Measurements from ENCODE around the gene MPST. TPM values are rescaled to one million over a fixed set of nuclear protein-coding genes. Genes with fewer than 3 reads are reported as not detected.

The MPST gene
- total RNA-seq, 2 experiments from 2014 or later, result 1.7 to 1.8 TPM

DNA sequence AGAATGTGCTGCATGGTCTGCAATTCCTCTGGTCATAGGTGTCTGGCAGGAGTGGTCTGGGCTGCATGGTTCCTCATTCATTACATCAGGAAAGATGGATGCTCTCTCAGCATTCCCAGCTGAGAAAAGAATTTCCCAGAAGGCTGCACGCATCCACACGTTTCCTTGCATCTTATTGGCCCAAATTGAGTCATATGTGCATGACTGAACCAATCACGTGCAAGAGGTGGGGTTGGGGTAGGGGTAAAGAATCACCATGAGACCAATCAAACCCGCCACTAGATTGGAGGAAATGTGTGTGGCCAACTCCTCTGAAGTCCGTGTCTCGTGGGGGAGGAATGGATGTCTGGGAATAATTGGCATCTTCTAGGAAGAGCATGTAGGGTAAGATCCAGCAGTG, 29.1 kb upstream of the MPST start:
- no peak overlapping the region for H3K4me3 ChIP-seq (ENCODE audit: low read length)
- H3K36me3 ChIP-seq (ENCODE audit: insufficient read depth, low read length), result no peaks in the 10 kb centered on the region
- no peak overlapping the region for H3K27ac ChIP-seq (ENCODE audit: low read depth in 1 of 2, low read length in 2 of 2)
- no peaks in the 10 kb centered on the region for H3K4me1 ChIP-seq (ENCODE audit: insufficient read depth, low read length)
- Mint-ChIP-seq H3K27me3 (peaks cover 42% of the 10 kb centered on the region), H3K4me1 (ENCODE audit: low read depth) (no peaks in the 10 kb centered on the region), H3K9me3 (no peaks in the 10 kb centered on the region), H3K4me3 (no peak overlapping the region), H3K36me3 (ENCODE audit: low read depth) (no peaks in the 10 kb centered on the region), H3K27ac (no peak overlapping the region)
- TF ChIP-seq, protein P1, sequence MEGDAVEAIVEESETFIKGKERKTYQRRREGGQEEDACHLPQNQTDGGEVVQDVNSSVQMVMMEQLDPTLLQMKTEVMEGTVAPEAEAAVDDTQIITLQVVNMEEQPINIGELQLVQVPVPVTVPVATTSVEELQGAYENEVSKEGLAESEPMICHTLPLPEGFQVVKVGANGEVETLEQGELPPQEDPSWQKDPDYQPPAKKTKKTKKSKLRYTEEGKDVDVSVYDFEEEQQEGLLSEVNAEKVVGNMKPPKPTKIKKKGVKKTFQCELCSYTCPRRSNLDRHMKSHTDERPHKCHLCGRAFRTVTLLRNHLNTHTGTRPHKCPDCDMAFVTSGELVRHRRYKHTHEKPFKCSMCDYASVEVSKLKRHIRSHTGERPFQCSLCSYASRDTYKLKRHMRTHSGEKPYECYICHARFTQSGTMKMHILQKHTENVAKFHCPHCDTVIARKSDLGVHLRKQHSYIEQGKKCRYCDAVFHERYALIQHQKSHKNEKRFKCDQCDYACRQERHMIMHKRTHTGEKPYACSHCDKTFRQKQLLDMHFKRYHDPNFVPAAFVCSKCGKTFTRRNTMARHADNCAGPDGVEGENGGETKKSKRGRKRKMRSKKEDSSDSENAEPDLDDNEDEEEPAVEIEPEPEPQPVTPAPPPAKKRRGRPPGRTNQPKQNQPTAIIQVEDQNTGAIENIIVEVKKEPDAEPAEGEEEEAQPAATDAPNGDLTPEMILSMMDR (IDR thresholded peaks at IDR 0.05), result no peak
- DNase-seq (no peak), ATAC-seq (ENCODE audit: poor library complexity) (no peak)
- intact Hi-C loops (cut with DNase I, micrococcal nuclease), result no loop called here
- POLR2A ChIA-PET, result no interaction called here
- H3K27me3 ChIP-seq (ENCODE audit: control insufficient read depth in 1 of 2, insufficient read depth in 2 of 2, low read length in 2 of 2), result peaks cover 11 to 17% of the 10 kb centered on the region in 2 experiments
- CTCF ChIA-PET, result interaction anchor here (1.0 kb wide), 1 partner anchor 13 kb away, joined by 3 read pairs; no protein-coding TSS in a partner anchor
- peaks cover 0 to 10% of the 10 kb centered on the region in 2 experiments for H3K9me3 ChIP-seq (ENCODE audit: control insufficient read depth in 1 of 2, insufficient read depth in 1 of 2, low read length in 2 of 2)

DNA sequence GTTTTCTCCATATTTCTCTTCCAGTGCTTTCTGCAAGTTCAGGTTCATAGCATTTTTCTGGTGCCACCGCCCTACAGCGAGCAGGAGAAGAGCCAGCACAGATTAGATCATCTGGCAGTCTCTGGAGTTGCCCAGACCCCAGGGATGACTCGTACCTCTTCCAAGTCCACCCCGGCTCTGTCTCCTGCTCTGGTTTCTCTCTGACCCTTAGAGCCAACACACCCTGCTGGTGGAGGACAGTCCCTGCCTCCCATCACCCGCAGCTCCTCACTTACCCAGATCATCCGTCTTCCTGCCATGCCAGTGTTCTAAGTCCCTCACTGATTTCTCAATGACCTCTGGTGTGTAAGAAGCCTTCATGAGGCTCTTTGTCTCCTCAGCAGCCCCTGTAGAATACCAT, 28.3 kb upstream of the MPST start:
- DNase-seq, result no peak
- H3K9me3 Mint-ChIP-seq, result no peaks in the 10 kb centered on the region
- no peaks in the 10 kb centered on the region for H3K4me1 Mint-ChIP-seq (ENCODE audit: low read depth)
- H3K36me3 Mint-ChIP-seq (ENCODE audit: low read depth), result no peaks in the 10 kb centered on the region
- H3K27me3 Mint-ChIP-seq, result peaks cover 42% of the 10 kb centered on the region
- no peak for ATAC-seq (ENCODE audit: poor library complexity)
- H3K4me3 Mint-ChIP-seq, result no peak overlapping the region
- Histone ChIP-seq H3K9me3 (ENCODE audit: control insufficient read depth in 1 of 2, insufficient read depth in 1 of 2, low read length in 2 of 2) (peaks cover 0 to 3% of the 10 kb centered on the region in 2 experiments), H3K27ac (ENCODE audit: low read depth in 1 of 2, low read length in 2 of 2) (no peak overlapping the region), H3K36me3 (ENCODE audit: insufficient read depth, low read length) (no peaks in the 10 kb centered on the region), H3K4me1 (ENCODE audit: insufficient read depth, low read length) (no peaks in the 10 kb centered on the region), H3K4me3 (ENCODE audit: low read length) (no peak overlapping the region), H3K27me3 (ENCODE audit: control insufficient read depth in 1 of 2, insufficient read depth in 2 of 2, low read length in 2 of 2) (peaks cover 11 to 17% of the 10 kb centered on the region in 2 experiments)
- intact Hi-C loops (cut with DNase I, micrococcal nuclease), result no loop called here
- ChIA-PET POLR2A (no interaction called here), CTCF (no interaction called here)
- no peak overlapping the region for H3K27ac Mint-ChIP-seq
- TF ChIP-seq, protein P1 (IDR thresholded peaks at IDR 0.05), result no peak

DNA sequence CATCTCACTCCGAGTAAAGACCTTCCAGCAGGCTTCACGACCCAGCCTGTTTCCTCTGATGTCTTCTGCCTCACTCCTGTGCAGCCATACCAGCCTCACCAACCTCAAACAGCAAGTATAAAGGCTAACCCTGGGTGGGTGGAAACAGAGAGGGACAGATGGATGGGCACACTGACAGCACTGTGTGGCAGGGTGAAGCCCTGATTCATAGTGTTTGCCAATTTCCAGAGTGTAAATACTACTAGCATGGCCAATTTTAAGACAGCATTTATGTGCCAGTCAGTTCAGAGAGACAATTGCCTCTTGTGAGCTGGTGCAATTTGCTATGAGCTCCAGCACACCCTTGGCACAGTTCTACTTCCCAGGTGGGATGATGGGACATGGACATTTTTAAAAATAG, 21.8 kb upstream of the MPST start:
- TF ChIP-seq, protein P1 (IDR thresholded peaks at IDR 0.05), result no peak
- H3K4me3 Mint-ChIP-seq, result no peak overlapping the region
- Histone ChIP-seq H3K27ac (ENCODE audit: low read depth in 1 of 2, low read length in 2 of 2) (no peak overlapping the region), H3K4me3 (ENCODE audit: low read length) (no peak overlapping the region), H3K27me3 (ENCODE audit: control insufficient read depth in 1 of 2, insufficient read depth in 2 of 2, low read length in 2 of 2) (no peaks in the 10 kb centered on the region), H3K36me3 (ENCODE audit: insufficient read depth, low read length) (no peaks in the 10 kb centered on the region), H3K4me1 (ENCODE audit: insufficient read depth, low read length) (no peaks in the 10 kb centered on the region), H3K9me3 (ENCODE audit: control insufficient read depth in 1 of 2, insufficient read depth in 1 of 2, low read length in 2 of 2) (no peaks in the 10 kb centered on the region)
- ChIA-PET POLR2A (no interaction called here), CTCF (no interaction called here)
- no peaks in the 10 kb centered on the region for H3K4me1 Mint-ChIP-seq (ENCODE audit: low read depth)
- intact Hi-C loops (cut with DNase I, micrococcal nuclease), result no loop called here
- H3K36me3 Mint-ChIP-seq (ENCODE audit: low read depth), result no peaks in the 10 kb centered on the region
- no peaks in the 10 kb centered on the region for H3K9me3 Mint-ChIP-seq
- DNase-seq, result no peak
- ATAC-seq (ENCODE audit: poor library complexity), result no peak
- peaks cover 11% of the 10 kb centered on the region for H3K27me3 Mint-ChIP-seq
- H3K27ac Mint-ChIP-seq, result no peak overlapping the region

Data from CD4-positive, alpha-beta T cell (primary cell).